Neural cell (in vitro differentiated cells): Measurements from ENCODE around the gene MYH7B. TPM values are rescaled to one million over a fixed set of nuclear protein-coding genes. Genes with fewer than 3 reads are reported as not detected.

Experiments
- H2AFZ ChIP-seq: fragments of 200-600, 300-800 bp; sonication (generic), shearing (Covaris generic); 2 replicates; pipeline ENCODE4 v1.6.0; 2014; ENCODE audit warnings: low read depth, mild to moderate bottlenecking, antibody characterized with exemption, low read length, moderate library complexity
- H3F3A ChIP-seq: fragments of 200-600 bp; shearing (Covaris generic); 2 replicates; pipeline ENCODE4 v1.6.1; 2016; ENCODE audit warnings: mild to moderate bottlenecking, moderate library complexity, mixed read lengths, antibody characterized with exemption, low read length; ENCODE audit not compliant: insufficient read depth, poor library complexity, severe bottlenecking
- H3K27ac ChIP-seq: fragments of 200-600, 300-800 bp; sonication (generic), shearing (Covaris generic); 2 replicates; pipeline ENCODE4 v1.5.1; 2014; ENCODE audit warnings: mild to moderate bottlenecking, low read length, moderate library complexity
- H3K27me3 ChIP-seq: fragments of 300-800, 200-600 bp; sonication (generic), shearing (Covaris generic); 2 replicates; pipeline ENCODE4 v1.6.0; 2014; ENCODE audit warnings: mild to moderate bottlenecking, low read depth, low read length, moderate library complexity; ENCODE audit not compliant: insufficient read depth
- H3K36me3 ChIP-seq: fragments of 300-800, 200-600 bp; sonication (generic), shearing (Covaris generic); 2 replicates; pipeline ENCODE4 v1.5.1; 2014; ENCODE audit warnings: mild to moderate bottlenecking, antibody characterized with exemption, low read length, moderate library complexity; ENCODE audit not compliant: insufficient read depth
- H3K4me2 ChIP-seq: fragments of 300-800, 200-600 bp; sonication (generic), shearing (Covaris generic); 2 replicates; pipeline ENCODE4 v1.6.0; 2014; ENCODE audit warnings: mild to moderate bottlenecking, low read length
- H3K4me3 ChIP-seq: fragments of 300-800, 200-600 bp; sonication (generic), shearing (Covaris generic); 2 replicates; pipeline ENCODE4 v1.5.1; 2014; ENCODE audit warnings: mild to moderate bottlenecking, low read length, moderate library complexity
- H3K79me2 ChIP-seq: fragments of 200-600 bp; shearing (Covaris generic); replicated peaks from 2 replicates; pipeline ENCODE4 v1.6.0; 2014; ENCODE audit warnings: mild to moderate bottlenecking, low read length, moderate library complexity; ENCODE audit not compliant: insufficient read depth
- H3K9ac ChIP-seq: fragments of 300-800, 200-600 bp; sonication (generic), shearing (Covaris generic); 2 replicates; pipeline ENCODE4 v1.6.1; 2016; ENCODE audit warnings: mild to moderate bottlenecking, low read length, mixed read lengths
- H3K9me2 ChIP-seq: fragments of 200-600 bp; shearing (Covaris generic); 2 replicates; pipeline ENCODE4 v1.6.1; 2016; ENCODE audit warnings: mild to moderate bottlenecking, low read length, mixed read lengths; ENCODE audit not compliant: insufficient read depth
- H3K9me3 ChIP-seq: fragments of 200-600, 300-800 bp; sonication (generic), shearing (Covaris generic); 2 replicates; pipeline ENCODE4 v1.6.1; 2016; ENCODE audit warnings: mild to moderate bottlenecking, mixed run types, low read length, moderate library complexity, mixed read lengths
- H4K20me1 ChIP-seq: fragments of 200-600 bp; shearing (Covaris generic); 2 replicates; pipeline ENCODE4 v1.6.1; 2016; ENCODE audit warnings: mild to moderate bottlenecking, mixed run types; ENCODE audit not compliant: insufficient read depth
- CTCF ChIP-seq: fragments of 450-650 bp; IDR thresholded peaks from 2 replicates; pipeline ENCODE4 v1.5.1; 2014; ENCODE audit warnings: antibody characterized with exemption, mild to moderate bottlenecking, moderate library complexity; ENCODE audit not compliant: poor library complexity, severe bottlenecking
- EP300 ChIP-seq: fragments of 450-650 bp; conservative IDR thresholded peaks from 2 replicates; pipeline ENCODE4 v1.6.1; 2014; ENCODE audit warnings: antibody characterized with exemption, mild to moderate bottlenecking, moderate library complexity; ENCODE audit not compliant: poor library complexity, severe bottlenecking
- EZH2 ChIP-seq: fragments of 200-600, 300-800 bp; shearing (Covaris generic), sonication (generic); IDR thresholded peaks from 2 replicates; pipeline ENCODE4 v1.6.1; 2014; ENCODE audit warnings: antibody characterized with exemption, low read length, borderline replicate concordance, mild to moderate bottlenecking; ENCODE audit not compliant: insufficient read depth, poor library complexity, severe bottlenecking
- MXI1 ChIP-seq: fragments of 450-650 bp; conservative IDR thresholded peaks from 2 replicates; pipeline ENCODE4 v1.6.1; 2014; ENCODE audit warnings: antibody characterized with exemption, mild to moderate bottlenecking; ENCODE audit not compliant: poor library complexity, severe bottlenecking
- POLR2AphosphoS5 ChIP-seq: IDR thresholded peaks from 2 replicates; pipeline ENCODE4 v1.6.1; 2012
- RAD21 ChIP-seq: fragments of 450-650 bp; conservative IDR thresholded peaks from 2 replicates; pipeline ENCODE4 v1.6.1; 2014; ENCODE audit warnings: antibody characterized with exemption, mild to moderate bottlenecking, moderate library complexity
- REST ChIP-seq: IDR thresholded peaks from 2 replicates; pipeline ENCODE4 v1.6.1; 2012; ENCODE audit warnings: borderline replicate concordance
- SMC3 ChIP-seq: fragments of 450-650 bp; conservative IDR thresholded peaks from 2 replicates; pipeline ENCODE4 v1.6.1; 2014; ENCODE audit warnings: antibody characterized with exemption, mild to moderate bottlenecking, moderate library complexity; ENCODE audit not compliant: poor library complexity
- TAF1 ChIP-seq: IDR thresholded peaks from 2 replicates; pipeline ENCODE4 v1.6.1; 2012; ENCODE audit warnings: low read depth
- polyA plus RNA-seq: library from polyadenylated mRNA; depleted of rRNA; stranded (reverse); fragments of >200 nt; gene quantifications from 2 replicates; pipeline ENCODE4 v1.2.3, GENCODE V29; 2014

The MYH7B gene
- polyA plus RNA-seq, 1 donor from 2014 or later: not detected

DNA sequence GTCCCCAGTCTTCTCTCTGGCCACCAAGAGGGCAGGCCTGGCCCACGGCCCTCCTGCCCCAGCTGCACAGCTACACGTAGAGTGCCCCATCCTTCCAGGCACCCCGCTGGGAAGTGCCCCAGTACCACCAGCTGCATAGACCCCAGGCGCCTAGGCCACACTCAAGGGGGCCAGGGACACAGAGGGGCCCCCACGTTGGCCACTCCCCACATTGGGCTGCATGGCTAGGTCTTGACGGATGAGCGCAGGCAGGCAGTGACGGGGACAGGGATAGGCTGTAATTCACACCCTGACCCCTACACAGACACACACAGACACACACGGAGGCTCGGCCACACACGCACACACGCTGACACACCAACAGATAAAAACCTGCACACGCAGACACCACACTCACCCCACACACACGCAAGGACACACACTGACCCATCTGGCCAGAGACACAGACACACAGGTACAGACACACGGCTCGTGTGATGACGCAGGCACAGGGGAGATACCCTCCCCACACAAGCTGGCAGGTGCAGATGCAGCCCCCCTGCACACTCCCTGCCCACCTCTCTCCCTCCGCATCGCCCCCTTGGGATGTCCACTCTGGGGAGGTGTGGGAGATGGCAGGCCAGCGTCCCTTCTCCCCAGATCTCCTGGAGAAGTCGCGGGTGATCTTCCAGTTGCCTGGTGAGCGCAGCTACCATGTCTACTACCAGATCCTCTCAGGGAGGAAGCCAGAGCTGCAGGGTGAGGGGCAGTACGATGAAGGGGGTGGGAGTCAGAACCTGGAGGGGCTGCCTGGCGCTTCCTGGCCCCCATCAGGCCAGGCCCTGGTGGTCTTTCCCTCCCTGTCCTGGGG is 30.0 kb downstream of the MYH7B start:
- no peak overlapping the region for H3K4me2 ChIP-seq
- no peak overlapping the region for H2AFZ ChIP-seq
- no peak overlapping the region for H3K4me3 ChIP-seq
- H3K9ac ChIP-seq: no peak overlapping the region
- H3K27me3 ChIP-seq: no peaks in the 10 kb centered on the region
- no peak for TF ChIP-seq CTCF
- no peak for TF ChIP-seq EP300
- TF ChIP-seq EZH2: no peak
- TF ChIP-seq TAF1: no peak
- TF ChIP-seq RAD21: no peak
- TF ChIP-seq REST: no peak
- no peak for TF ChIP-seq POLR2AphosphoS5
- TF ChIP-seq SMC3: no peak
- TF ChIP-seq MXI1: no peak
- H4K20me1 ChIP-seq: no peaks in the 10 kb centered on the region
- no peaks in the 10 kb centered on the region for H3K9me3 ChIP-seq
- H3K79me2 ChIP-seq: no peaks in the 10 kb centered on the region
- H3K36me3 ChIP-seq: no peaks in the 10 kb centered on the region
- no peaks in the 10 kb centered on the region for H3K9me2 ChIP-seq
- H3K27ac ChIP-seq: no peak overlapping the region
- no peaks in the 10 kb centered on the region for H3F3A ChIP-seq

DNA sequence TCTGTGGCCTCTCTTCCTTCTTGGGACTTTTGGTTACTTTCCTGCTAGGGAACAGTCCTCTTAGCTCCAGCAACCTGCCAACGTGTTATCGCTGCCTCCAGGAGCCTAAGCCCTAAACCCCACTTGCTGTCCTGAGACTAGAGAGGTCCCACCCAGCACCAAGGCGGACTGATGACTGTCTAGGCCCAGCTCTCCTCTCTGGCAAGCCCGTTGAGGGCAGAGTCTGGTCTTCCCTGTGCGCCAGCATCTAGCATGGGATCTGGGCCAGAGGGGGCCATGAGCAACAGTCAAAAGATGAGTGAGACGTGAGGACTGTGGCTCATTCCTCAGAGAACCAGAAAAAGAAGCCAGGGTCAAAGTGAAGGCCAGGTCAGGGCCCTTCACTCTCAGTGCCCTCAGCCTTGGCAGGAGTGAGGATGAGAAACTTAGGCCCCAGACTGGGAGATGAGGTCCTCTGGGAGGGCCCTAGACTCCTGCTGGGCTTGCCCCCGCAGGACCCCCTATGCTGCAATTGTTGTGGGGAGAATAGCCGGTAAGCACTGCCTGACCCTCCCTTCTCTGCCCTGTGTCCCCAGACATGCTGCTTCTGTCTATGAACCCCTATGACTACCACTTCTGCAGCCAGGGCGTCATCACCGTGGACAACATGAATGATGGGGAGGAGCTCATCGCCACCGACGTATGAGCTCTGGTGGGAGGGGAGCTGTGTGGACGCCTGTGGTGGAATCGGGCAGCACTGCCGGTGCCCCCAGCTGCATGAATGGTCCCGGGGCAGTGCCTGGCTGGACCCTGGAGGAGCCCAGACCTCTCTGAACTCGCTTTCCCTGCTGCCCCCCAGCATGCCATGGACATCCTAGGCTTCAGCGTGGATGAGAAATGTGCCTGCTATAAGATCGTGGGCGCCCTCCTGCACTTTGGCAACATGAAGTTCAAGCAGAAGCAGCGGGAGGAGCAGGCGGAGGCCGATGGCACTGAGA is 30.9 kb downstream of the MYH7B start:
- Histone ChIP-seq H3K9ac (no peak overlapping the region), H3K79me2 (no peaks in the 10 kb centered on the region), H3K36me3 (no peaks in the 10 kb centered on the region), H3K4me2 (no peak overlapping the region), H3K27me3 (no peaks in the 10 kb centered on the region), H2AFZ (no peak overlapping the region), H3K4me3 (no peak overlapping the region), H3K27ac (no peak overlapping the region), H3F3A (no peaks in the 10 kb centered on the region), H4K20me1 (no peaks in the 10 kb centered on the region), H3K9me2 (no peaks in the 10 kb centered on the region), H3K9me3 (no peaks in the 10 kb centered on the region)
- TF ChIP-seq SMC3 (no peak), EZH2 (no peak), REST (no peak), MXI1 (no peak), CTCF (no peak), EP300 (no peak), POLR2AphosphoS5 (no peak), RAD21 (no peak), TAF1 (no peak)
